Mucosa of descending colon (tissue), 3 donors: ENCODE data around the gene TUT1. TPM values are rescaled to one million over a fixed set of nuclear protein-coding genes. Genes with fewer than 3 reads are reported as not detected.
"Not testable (repeated sequence)": the region's sequence is repeated elsewhere in the genome, so short reads cannot be mapped to it uniquely, and the experiment has no call there.

ENCODE experiments used
- ATAC-seq: fragments of 200-7000 bp; cut with Tn5 transposase; one replicate; pipeline ENCODE4 v1.9.1; 2020; ENCODE audit warnings: mild to moderate bottlenecking, moderate library complexity
- DNase-seq, 3 donors: peaks; one replicate each; pipeline ENCODE4 v3.0.0-alpha.2; 2020
- H3K36me3 ChIP-seq: fragments of 200-600 bp; one replicate; pipeline ENCODE4 v1.8.0; 2021; ENCODE audit warnings: low read depth, mild to moderate bottlenecking
- H3K4me1 ChIP-seq: fragments of 200-600 bp; one replicate; pipeline ENCODE4 v1.8.0; 2021; ENCODE audit warnings: low read depth, mild to moderate bottlenecking
- H3K4me3 ChIP-seq: fragments of 200-600 bp; one replicate; pipeline ENCODE4 v1.8.0; 2021; ENCODE audit warnings: mild to moderate bottlenecking
- H3K9me3 ChIP-seq: fragments of 200-600 bp; one replicate; pipeline ENCODE4 v1.8.0; 2021; ENCODE audit warnings: mild to moderate bottlenecking
- CTCF ChIP-seq: fragments of 200-600 bp; IDR thresholded peaks from one replicate; pipeline ENCODE4 v1.8.0; 2022; ENCODE audit warnings: antibody characterized with exemption, mild to moderate bottlenecking
- intact Hi-C, 2 donors: fragments of 100-400 bp; cut with DNase I in 1 of 2; cut with micrococcal nuclease in 1 of 2; formaldehyde crosslinking; loops; one replicate each; pipeline versions ENCODE4 v1.11.0 to v1.11.1; 2022; cut with DNase I, micrococcal nuclease
- total RNA-seq, 3 donors: library from RNA; stranded (reverse); fragmentation: NEBNext Ultra II Directional in 2 of 3; extraction: Animal tissue kit (Norgen Biotek cat#: 25700) in 2 of 3; gene quantifications; one replicate each; pipeline versions ENCODE4 v1.2.1 to v1.2.4, GENCODE V29; 2021 to 2023
- donor health status: DM: no; HTN: no; CAD: no; lungs with moderate emphysema.
- donor health status: DM: no; HTN: no; CAD: no.
- donor health status: DM: no; HTN: yes; CAD: no.

Gene TUT1
- total RNA-seq, 3 donors from 2014 or later: 11.9 to 19.8 (median 13.3) TPM

DNA sequence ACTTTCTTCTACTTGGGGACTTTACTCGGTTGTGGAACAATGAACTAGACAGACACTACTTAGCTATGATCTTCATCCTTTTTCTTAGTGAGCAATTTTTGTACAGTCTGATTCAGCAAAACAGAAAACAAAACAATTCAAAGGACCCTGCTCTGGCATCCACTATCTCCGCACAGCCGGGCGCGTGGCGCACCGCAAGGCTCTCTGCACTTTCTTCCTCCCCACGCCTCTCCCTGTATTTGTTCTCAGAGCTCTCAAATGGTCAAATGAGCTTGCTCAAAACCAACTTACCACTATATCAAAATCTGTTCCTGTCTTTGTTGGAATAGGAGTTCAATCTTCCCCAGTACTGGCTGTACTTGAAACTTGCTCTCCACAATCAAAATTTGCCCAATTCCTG is 25.1 kb downstream of the TUT1 start:
- no peak for ATAC-seq
- Histone ChIP-seq H3K4me3 (no peak overlapping the region), H3K36me3 (peaks cover 11% of the 10 kb centered on the region), H3K9me3 (no peaks in the 10 kb centered on the region), H3K4me1 (peaks cover under 1% of the 10 kb centered on the region)
- intact Hi-C loops: no loop called here
- peak in 1 of 3 donors; percentile 35 for DNase-seq
- TF ChIP-seq CTCF: no peak

GRCh38 chr11:62565100-62565802 is 26.1 kb downstream of the TUT1 start:
- DNase-seq (peak in 1 of 3 donors; percentile 12), ATAC-seq (no peak)
- H3K36me3 ChIP-seq: peaks cover 6% of the 10 kb centered on the region
- H3K9me3 ChIP-seq: no peaks in the 10 kb centered on the region
- H3K4me3 ChIP-seq: no peak overlapping the region
- peaks cover 10% of the 10 kb centered on the region for H3K4me1 ChIP-seq
- TF ChIP-seq CTCF: no peak
- intact Hi-C loops: no loop called here

DNA sequence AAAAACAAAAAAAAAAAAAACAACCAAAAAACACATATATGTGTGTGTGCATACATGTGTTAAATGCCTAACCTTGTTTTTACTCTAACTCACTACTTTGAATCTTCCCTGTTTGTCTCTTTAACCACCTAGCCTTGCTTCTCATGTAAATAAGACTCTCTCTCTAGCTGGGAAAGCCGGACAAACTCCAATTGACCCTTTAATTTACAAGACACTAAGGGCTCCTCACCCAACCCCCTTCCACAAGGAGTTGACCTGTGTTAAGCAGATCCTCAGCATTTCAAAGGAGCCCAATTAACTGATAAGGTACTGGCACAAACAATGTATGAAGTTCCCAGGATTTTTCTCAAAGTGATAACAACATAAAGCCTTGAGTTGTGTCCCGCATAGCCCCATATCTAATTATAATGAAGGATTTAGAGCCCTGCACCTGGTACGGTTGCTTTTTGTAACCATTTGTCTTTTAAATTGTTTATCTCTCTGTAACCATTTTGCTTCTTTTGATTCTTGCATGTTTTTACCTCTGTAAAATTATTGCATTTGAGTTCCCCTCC is 29.6 kb downstream of the TUT1 start:
- H3K36me3 ChIP-seq, intact Hi-C loops, ATAC-seq, DNase-seq, H3K4me3 ChIP-seq, H3K9me3 ChIP-seq: not testable (repeated sequence)
- peaks cover 26% of the 10 kb centered on the region for H3K4me1 ChIP-seq

- Histone ChIP-seq H3K9me3 (no peaks in the 10 kb centered on the region), H3K36me3 (peaks cover 4% of the 10 kb centered on the region), H3K4me3 (no peak overlapping the region), H3K4me1 (peaks cover 37% of the 10 kb centered on the region)
- DNase-seq: peak; percentile 75 to 93 (median 86)
- TF ChIP-seq CTCF: peak; percentile 47
- ATAC-seq: peak; percentile 63
- intact Hi-C loops: no loop called here
These were observed 30.7 kb downstream of the TUT1 start for GRCh38 chr11:62560566-62561103.

GRCh38 chr11:62559626-62560025 is 31.7 kb downstream of the TUT1 start:
- not testable (repeated sequence) for ATAC-seq, H3K4me3 ChIP-seq, H3K36me3 ChIP-seq, H3K9me3 ChIP-seq
- peaks cover 47% of the 10 kb centered on the region for H3K4me1 ChIP-seq
- intact Hi-C loops: loop anchor here in 1 of 2 donors (5.0 kb wide), 1 partner anchor 137 kb away; no protein-coding TSS in a partner anchor
- peak in 1 of 3 donors; percentile 38 for DNase-seq

DNA sequence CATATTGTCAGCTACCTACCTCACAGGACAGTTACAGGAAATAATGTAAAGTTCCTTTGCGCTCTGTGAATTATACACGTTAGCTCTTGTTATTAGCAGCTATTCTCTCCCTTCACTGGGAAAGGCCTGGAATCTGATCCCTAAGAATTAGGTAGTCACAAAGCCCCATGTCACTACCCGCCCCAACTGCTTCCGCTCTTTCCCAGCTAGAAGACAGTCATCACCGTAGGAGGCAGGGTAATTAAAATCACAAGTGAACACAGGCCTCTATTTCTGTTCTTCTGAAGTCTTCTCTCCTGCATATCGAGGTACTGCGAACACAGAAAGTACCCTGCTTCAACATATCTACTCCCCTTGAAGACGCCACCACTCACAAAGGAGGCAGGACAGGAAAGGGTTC is 32.1 kb downstream of the TUT1 start:
- no peak for DNase-seq
- ATAC-seq: no peak
- H3K9me3 ChIP-seq: no peaks in the 10 kb centered on the region
- H3K4me3 ChIP-seq: no peak overlapping the region
- TF ChIP-seq CTCF: no peak
- peaks cover 4% of the 10 kb centered on the region for H3K36me3 ChIP-seq
- peaks cover 51% of the 10 kb centered on the region for H3K4me1 ChIP-seq
- intact Hi-C loops: loop anchor here in 1 of 2 donors (5.0 kb wide), 1 partner anchor 137 kb away; no protein-coding TSS in a partner anchor
